AG04449 (cell line): ENCODE results near the gene TAGLN.

Experiments
- CTCF ChIA-PET: fragments of 350-600 bp; formaldehyde crosslinking; extraction: SDS; loops from one replicate; lab custom pipeline; 2021; ENCODE audit warnings: antibody characterized with exemption; lab: Yijun Ruan, JAX
- POLR2A ChIA-PET: fragments of 400-600, 350-600 bp; formaldehyde crosslinking; extraction: SDS; loops from one replicate; lab custom pipeline; 2020; ENCODE audit warnings: antibody characterized with exemption, inconsistent platforms; lab: Yijun Ruan, JAX
- DNase-seq: peaks from one replicate; pipeline ENCODE4 v3.0.0-alpha.2; 2010; ENCODE audit warnings: low read depth, low spot score
- H3K4me3 ChIP-seq: 2 replicates; pipeline ENCODE4 v1.5.1; 2011; ENCODE audit warnings: low read depth, mild to moderate bottlenecking, control low read depth, low read length
- CTCF ChIP-seq: IDR thresholded peaks from one replicate; pipeline ENCODE4 v1.5.1; 2011; ENCODE audit warnings: mild to moderate bottlenecking, moderate library complexity, low read length, control low read depth, inconsistent platforms; ENCODE audit not compliant: insufficient read depth; ENCODE audit errors: missing control alignments

The TAGLN gene

DNA sequence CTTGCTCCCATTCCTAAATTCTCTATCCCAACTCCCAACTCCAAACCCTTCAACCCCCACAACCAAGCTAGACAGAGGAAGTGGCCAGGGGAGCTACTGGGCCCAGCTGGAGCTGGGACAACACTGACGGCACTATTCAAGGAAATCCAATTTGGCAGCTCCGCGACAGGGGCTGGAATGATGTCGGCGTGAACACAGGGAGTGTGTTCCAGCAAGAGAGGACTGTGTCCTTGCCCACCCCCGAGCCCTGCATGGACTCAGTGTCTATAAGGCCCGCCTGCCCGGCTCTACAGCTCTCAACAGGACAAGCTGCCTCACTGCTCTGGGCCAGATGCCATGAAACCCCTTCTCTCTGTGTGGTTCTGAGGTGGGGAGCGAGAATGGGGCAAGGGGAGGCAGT lies 21.4 kb downstream of the TAGLN start:
- TF ChIP-seq CTCF: no peak
- ChIA-PET CTCF (interaction anchor here (1.5 to 15.2 kb wide), 4 partner anchors 9 to 489 kb away, joined by 6 to 191 read pairs (median 13); partner anchors contain the start of genes PCSK7 and RNF214), POLR2A (interaction anchor here (0.5 to 2.4 kb wide), 4 partner anchors 10 to 482 kb away, joined by 3 to 16 read pairs (median 4); partner anchors contain the start of gene TAGLN)

GRCh38 chr11:117220999-117221774 lies 22.0 kb downstream of the TAGLN start:
- no peak overlapping the region for H3K4me3 ChIP-seq
- POLR2A ChIA-PET: interaction anchor here (0.5 to 2.4 kb wide), 12 partner anchors 8 to 483 kb away, joined by 3 to 16 read pairs (median 4); partner anchors contain the start of genes CEP164, PAFAH1B2, SIDT2 and TAGLN
- TF ChIP-seq CTCF: no peak
- CTCF ChIA-PET: interaction anchor here (0.9 to 15.2 kb wide), 10 partner anchors 9 to 489 kb away, joined by 3 to 191 read pairs (median 5); partner anchors contain the start of genes APOA5, PCSK7, RNF214 and ZPR1
- DNase-seq: no peak

More for the DNA sequence above, 21.4 kb downstream of the TAGLN start:
- H3K4me3 ChIP-seq: no peak overlapping the region
- DNase-seq: no peak

GRCh38 chr11:117221775-117222517 lies 22.8 kb downstream of the TAGLN start:
- H3K4me3 ChIP-seq: no peak overlapping the region
- POLR2A ChIA-PET: interaction anchor here (0.7 to 2.4 kb wide), 12 partner anchors 9 to 106 kb away, joined by 3 to 16 read pairs (median 4); partner anchors contain the start of genes CEP164, PAFAH1B2, SIDT2 and TAGLN
- no peak for TF ChIP-seq CTCF
- no peak for DNase-seq
- CTCF ChIA-PET: interaction anchor here (0.9 to 15.2 kb wide), 15 partner anchors 8 to 490 kb away, joined by 3 to 191 read pairs (median 3); partner anchors contain the start of genes APOA5, PCSK7, RNF214 and ZPR1

- ChIA-PET CTCF (interaction anchor here (0.7 to 15.2 kb wide), 9 partner anchors 7 to 491 kb away, joined by 3 to 191 read pairs (median 4); partner anchors contain the start of genes APOA5, PCSK7, RNF214 and ZPR1), POLR2A (interaction anchor here (0.6 to 0.8 kb wide), 2 partner anchors 8 to 9 kb away, joined by 3 to 4 read pairs; no protein-coding TSS in a partner anchor)
- TF ChIP-seq CTCF: no peak
- DNase-seq: no peak
- no peak overlapping the region for H3K4me3 ChIP-seq
Observed at GRCh38 chr11:117222991-117223740, 24.0 kb downstream of the TAGLN start.

DNA sequence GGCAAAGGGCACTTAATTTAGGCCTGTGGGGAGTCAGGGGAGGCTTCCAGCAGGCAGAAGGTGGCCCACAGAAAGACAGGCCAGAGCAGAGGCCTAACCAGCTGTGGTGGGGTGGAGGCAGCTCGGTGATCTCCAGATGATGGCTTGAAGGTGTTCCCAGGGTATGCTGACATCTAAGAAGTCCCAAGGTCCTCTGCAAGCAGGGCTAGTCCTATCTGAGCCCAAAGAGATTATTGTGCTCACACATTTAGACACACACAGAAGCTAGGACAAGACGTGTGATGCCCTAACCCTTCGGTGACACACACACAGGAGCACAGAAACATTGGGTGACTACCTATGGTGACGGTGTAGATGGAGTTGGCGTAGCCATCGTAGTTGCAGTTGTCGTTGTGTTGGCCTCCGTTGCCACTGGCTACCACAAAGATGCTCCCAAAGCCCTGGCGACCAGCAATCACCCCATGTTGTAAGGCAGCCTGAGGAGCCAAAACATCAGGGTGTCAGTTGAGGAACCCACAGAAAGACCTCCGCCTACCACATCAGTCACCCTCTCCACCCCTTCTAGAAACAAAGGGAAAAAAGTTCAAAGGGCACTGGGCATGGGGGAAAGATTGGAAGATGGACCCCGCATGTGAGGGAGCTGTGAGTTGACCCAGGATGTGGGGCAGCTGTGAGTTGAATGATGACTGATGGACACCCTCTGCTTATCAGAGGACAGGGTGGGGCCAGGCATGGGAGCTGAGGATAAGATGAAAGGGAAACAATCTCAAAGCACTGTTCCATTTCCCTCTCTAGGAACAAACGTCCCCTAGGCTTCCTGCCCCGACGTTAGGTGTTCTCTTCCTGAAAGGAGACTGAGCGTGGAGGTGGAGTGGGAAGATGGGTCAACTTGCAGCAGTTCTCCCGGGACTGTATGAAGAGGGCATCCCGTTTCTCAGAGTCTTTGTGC lies 24.8 kb downstream of the TAGLN start:
- no peak for DNase-seq
- POLR2A ChIA-PET: no interaction called here
- H3K4me3 ChIP-seq: no peak overlapping the region
- no peak for TF ChIP-seq CTCF
- CTCF ChIA-PET: interaction anchor here (1.1 to 15.2 kb wide), 8 partner anchors 6 to 482 kb away, joined by 3 to 191 read pairs (median 58); partner anchors contain the start of genes APOA5, PCSK7, RNF214 and ZPR1
